Thymus (tissue), 11 donors: ENCODE measurements around the gene RNF150. TPM values are rescaled to one million over a fixed set of nuclear protein-coding genes. Genes with fewer than 3 reads are reported as not detected.
"Not testable (repeated sequence)": the region's sequence is repeated elsewhere in the genome, so short reads cannot be mapped to it uniquely, and the experiment has no call there.

ENCODE experiments used
- DNase-seq, 9 donors: peaks; one replicate each; pipeline ENCODE4 v3.0.0-alpha.2; 2013; ENCODE audit warnings: low spot score in 9 of 9, low read depth in 6 of 9, missing footprints in 1 of 9
- H3K27ac ChIP-seq, 2 donors: one replicate each; pipeline ENCODE4 v1.5.1; 2013; ENCODE audit warnings: control low read depth in 1 of 2, low read depth in 1 of 2, low read length in 1 of 2, mild to moderate bottlenecking in 1 of 2, moderate library complexity in 1 of 2
- H3K27me3 ChIP-seq, 2 donors: one replicate each; pipeline ENCODE4 v1.5.1; 2013; ENCODE audit warnings: low read length in 1 of 2; ENCODE audit not compliant: control insufficient read depth in 2 of 2, insufficient read depth in 1 of 2
- H3K36me3 ChIP-seq, 2 donors: one replicate each; pipeline ENCODE4 v1.5.1; 2013; ENCODE audit warnings: low read length in 1 of 2, mild to moderate bottlenecking in 1 of 2, moderate library complexity in 1 of 2; ENCODE audit not compliant: control insufficient read depth in 2 of 2, insufficient read depth in 2 of 2
- H3K4me1 ChIP-seq, 2 donors: one replicate each; pipeline ENCODE4 v1.5.1; 2013; ENCODE audit warnings: low read length in 2 of 2; ENCODE audit not compliant: control insufficient read depth in 2 of 2, insufficient read depth in 2 of 2
- H3K4me3 ChIP-seq, 2 donors: one replicate each; pipeline ENCODE4 v1.5.1; 2013; ENCODE audit warnings: low read length in 2 of 2, control low read depth in 1 of 2, mild to moderate bottlenecking in 1 of 2
- H3K9me3 ChIP-seq, 2 donors: one replicate each; pipeline ENCODE4 v1.5.1; 2013; ENCODE audit warnings: low read length in 1 of 2, mild to moderate bottlenecking in 1 of 2; ENCODE audit not compliant: control insufficient read depth in 2 of 2, insufficient read depth in 1 of 2
- WGBS: extraction: QIAGEN DNeasy Blood & Tissue Kit; methylation state at CpG from one replicate; pipeline ENCODE4 v1.1.7; 2013; 5-methylcytosine and 5-hydroxymethylcytosine counted together
- polyA plus RNA-seq: library from polyadenylated mRNA; stranded (reverse); fragments of 200-250 nt; gene quantifications from one replicate; pipeline ENCODE4 v1.2.3, GENCODE V29; 2013
- total RNA-seq: library from RNA; stranded (reverse); fragments of 120-200 nt; gene quantifications from one replicate; pipeline ENCODE4 v1.2.4, GENCODE V29; 2013
- donor health status: healthy.

Gene RNF150
- total and polyA plus RNA-seq, 2 donors = 1.4 to 2.9 TPM

DNA sequence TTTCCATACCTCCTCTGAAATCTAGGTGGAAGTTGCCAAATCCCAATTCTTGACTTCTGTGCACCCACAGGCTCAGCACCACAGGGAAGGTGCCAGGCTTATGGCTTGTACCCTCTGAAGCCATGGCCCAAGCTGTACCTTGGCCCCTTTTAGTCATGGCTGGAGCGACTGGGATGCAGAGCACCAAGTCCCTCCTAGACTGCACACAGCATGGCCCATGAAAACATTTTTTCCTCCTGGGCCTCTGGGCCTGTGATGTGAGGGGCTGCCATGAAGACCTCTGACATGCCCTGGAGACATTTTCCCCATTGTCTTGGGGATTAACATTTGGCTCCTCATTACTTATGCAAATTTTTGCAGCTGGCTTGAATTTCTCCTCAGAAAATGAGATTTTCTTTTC, 82.3 kb downstream of the RNF150 start:
- 98% methylated on average over 1 of the region's 1 CpG for WGBS
- H3K27ac ChIP-seq, H3K27me3 ChIP-seq, DNase-seq, H3K9me3 ChIP-seq, H3K36me3 ChIP-seq, H3K4me1 ChIP-seq, H3K4me3 ChIP-seq: not testable (repeated sequence)

DNA sequence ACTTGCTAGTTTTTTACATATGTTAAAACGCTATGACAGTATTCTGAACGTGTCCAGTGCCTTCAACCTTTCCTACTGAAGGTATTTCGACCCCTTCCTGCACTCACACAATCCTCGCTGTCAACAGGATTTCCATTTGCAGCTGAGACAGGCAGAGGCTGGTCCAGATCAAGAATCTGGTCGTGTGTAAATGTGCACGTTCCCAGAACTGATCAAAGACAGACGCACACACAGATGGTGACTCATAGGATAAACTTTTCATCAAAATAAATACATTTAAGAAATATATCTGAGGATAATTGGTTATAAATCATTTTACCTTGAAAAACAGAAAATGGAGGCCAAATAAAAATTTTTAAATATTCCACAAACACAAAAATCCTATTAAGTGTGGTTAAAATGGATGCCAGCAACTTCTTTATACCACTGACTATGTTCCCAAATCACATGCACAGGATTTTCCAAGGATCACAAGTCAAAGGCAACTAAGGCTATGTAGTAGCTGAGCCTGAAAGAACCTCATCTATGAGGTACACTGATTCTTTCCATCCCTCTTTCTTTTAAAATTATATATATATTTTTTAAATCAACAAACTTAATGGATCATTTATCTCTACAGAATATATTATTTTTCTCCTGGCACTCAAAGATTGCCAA, 85.9 kb downstream of the RNF150 start:
- Histone ChIP-seq H3K36me3 (no peaks in the 10 kb centered on the region), H3K27me3 (no peaks in the 10 kb centered on the region), H3K27ac (no peak overlapping the region), H3K9me3 (peaks cover 0 to 7% of the 10 kb centered on the region in 2 donors), H3K4me3 (no peak overlapping the region), H3K4me1 (no peaks in the 10 kb centered on the region)
- 87% methylated on average over 7 of the region's 7 CpGs for WGBS
- DNase-seq = no peak

DNA sequence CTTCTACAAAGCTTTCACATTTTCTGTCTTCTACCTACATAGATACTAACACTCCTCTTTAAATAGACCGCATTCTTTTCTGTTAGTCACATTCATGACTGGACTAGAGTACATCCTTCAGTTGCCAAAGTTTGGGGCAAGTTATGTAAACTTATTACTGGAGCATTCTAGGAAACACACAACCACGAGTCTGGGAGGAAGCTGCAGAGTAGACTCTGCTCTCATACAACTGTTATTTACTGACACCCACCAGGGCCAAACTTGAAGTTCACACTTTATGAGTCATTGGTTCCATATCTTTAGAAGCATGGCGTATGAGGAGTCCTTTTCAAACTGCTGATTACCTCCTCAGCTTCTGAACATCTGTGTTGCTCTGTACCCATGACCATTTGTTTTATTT, 87.0 kb downstream of the RNF150 start:
- peaks cover 0 to 7% of the 10 kb centered on the region in 2 donors for H3K9me3 ChIP-seq
- no peaks in the 10 kb centered on the region for H3K36me3 ChIP-seq
- 75% methylated on average over 3 of the region's 3 CpGs for WGBS
- no peaks in the 10 kb centered on the region for H3K27me3 ChIP-seq
- H3K27ac ChIP-seq = no peak overlapping the region
- no peak overlapping the region for H3K4me3 ChIP-seq
- no peak for DNase-seq
- H3K4me1 ChIP-seq = no peaks in the 10 kb centered on the region

DNA sequence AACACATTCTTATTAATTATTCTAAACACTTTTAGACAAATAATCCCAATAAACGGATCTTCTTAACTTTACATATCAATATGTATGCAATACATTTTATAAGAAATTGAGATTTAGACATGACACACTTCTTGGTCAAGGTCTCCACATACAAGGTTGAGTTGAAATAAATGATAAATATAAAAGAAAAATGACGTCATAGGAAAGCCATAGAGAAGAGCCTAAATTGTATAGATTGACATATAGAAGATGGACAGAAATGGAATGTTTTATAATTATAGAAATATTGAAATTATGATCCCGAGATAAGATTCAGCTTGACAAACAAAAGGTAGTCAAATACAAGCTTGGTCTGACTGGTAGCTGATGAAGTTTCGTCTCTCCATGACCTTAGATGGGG, 87.4 kb downstream of the RNF150 start:
- Histone ChIP-seq H3K36me3 (no peaks in the 10 kb centered on the region), H3K4me1 (no peaks in the 10 kb centered on the region), H3K27me3 (no peaks in the 10 kb centered on the region), H3K4me3 (no peak overlapping the region), H3K9me3 (peaks cover 0 to 5% of the 10 kb centered on the region in 2 donors), H3K27ac (no peak overlapping the region)
- WGBS = 98% methylated on average over 4 of the region's 4 CpGs
- no peak for DNase-seq

DNA sequence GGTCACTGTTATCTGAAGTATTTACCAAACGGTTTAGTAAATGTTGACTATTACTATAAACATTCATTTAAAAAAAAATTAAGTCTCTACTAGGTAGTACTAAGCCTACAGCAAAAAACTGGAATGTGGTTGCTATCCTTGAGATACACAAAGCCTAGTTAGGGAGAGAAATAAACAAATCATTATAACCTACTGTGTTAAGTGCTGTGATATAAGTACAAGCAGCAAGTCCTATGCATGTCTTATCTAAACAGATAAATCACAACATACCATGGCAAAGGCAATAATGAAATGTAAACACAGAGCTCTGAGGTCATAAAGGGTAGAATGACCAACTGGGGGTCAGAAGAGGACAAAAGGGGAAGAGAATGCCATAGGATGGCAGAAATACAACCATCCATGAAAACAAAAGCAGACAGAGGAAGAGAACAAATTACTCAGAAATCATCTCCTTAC, 92.2 kb downstream of the RNF150 start:
- WGBS = 95% methylated on average over 1 of the region's 1 CpG

DNA sequence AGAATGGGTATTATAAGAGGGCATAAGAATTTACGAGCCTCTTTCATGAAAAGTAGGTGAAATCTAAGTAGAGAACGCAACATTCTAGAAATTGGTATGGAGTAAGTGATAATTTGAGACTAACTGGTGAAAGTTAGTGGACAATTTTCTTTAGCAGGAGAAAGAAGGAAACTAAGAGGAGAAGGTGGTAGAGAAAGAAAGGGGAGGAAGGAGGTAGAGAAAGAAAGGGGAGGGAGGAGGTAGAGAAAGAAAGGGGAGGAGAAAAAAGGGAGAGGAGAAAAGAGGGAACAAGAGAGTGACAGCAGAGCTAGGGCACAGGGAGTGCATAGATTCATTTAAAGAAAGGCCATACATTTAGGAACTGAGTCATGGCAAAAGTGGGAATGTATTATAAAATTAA, 94.1 kb downstream of the RNF150 start:
- no peak for DNase-seq
- Histone ChIP-seq H3K9me3 (no peaks in the 10 kb centered on the region), H3K4me1 (no peaks in the 10 kb centered on the region), H3K4me3 (no peak overlapping the region), H3K36me3 (no peaks in the 10 kb centered on the region), H3K27ac (no peak overlapping the region), H3K27me3 (no peaks in the 10 kb centered on the region)
- WGBS = over 99% methylated on average over 2 of the region's 2 CpGs

More for the DNA sequence above, 92.2 kb downstream of the RNF150 start:
- H3K4me3 ChIP-seq = no peak overlapping the region
- no peak overlapping the region for H3K27ac ChIP-seq
- H3K9me3 ChIP-seq = no peaks in the 10 kb centered on the region
- H3K27me3 ChIP-seq = no peaks in the 10 kb centered on the region
- no peak for DNase-seq
- H3K4me1 ChIP-seq = no peaks in the 10 kb centered on the region
- H3K36me3 ChIP-seq = no peaks in the 10 kb centered on the region

DNA sequence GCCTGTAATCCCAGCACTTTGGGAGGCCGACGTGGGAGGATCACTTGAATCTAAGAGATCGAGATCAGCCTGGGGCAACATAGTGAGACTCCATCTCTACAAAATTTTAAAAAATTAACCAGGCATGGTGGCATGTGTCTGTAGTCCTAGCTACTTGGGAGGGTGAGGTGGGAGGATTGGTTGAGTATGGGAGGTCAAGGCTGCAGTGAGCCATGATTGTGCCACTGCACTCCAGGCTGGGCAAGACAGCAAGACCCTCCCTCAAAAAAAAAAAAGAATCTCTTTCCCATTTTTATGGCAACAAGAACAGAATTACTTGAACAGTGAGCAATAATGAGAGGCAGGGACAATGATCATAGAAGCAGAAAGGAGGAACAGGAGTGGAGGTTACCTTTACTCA, 94.8 kb downstream of the RNF150 start:
- H3K4me3 ChIP-seq = no peak overlapping the region
- no peaks in the 10 kb centered on the region for H3K27me3 ChIP-seq
- no peak overlapping the region for H3K27ac ChIP-seq
- 97% methylated on average over 3 of the region's 3 CpGs for WGBS
- H3K4me1 ChIP-seq = no peaks in the 10 kb centered on the region
- no peaks in the 10 kb centered on the region for H3K36me3 ChIP-seq
- no peaks in the 10 kb centered on the region for H3K9me3 ChIP-seq
- no peak for DNase-seq

DNA sequence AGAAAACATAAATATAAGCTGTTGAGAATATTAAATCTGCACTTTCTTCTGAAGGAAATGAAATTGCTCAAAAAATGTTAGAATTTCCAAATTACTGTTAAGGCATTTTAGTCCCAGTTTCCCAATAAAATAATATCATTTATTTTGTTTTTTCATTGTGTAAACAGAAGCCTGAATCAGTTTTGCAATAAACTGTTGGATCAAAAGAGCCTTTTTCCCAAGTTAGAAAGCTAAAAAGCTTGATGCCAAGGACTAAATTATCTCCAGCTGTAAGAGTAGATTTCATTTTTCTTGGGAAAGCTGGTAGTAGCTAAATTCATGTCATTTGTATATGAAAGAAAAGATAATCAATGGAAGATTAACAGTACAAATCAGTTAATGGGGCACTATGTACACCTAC, 95.8 kb downstream of the RNF150 start:
- Histone ChIP-seq H3K36me3 (no peaks in the 10 kb centered on the region), H3K4me1 (no peaks in the 10 kb centered on the region), H3K9me3 (no peaks in the 10 kb centered on the region), H3K27me3 (no peaks in the 10 kb centered on the region), H3K4me3 (no peak overlapping the region), H3K27ac (no peak overlapping the region)
- DNase-seq = no peak

DNA sequence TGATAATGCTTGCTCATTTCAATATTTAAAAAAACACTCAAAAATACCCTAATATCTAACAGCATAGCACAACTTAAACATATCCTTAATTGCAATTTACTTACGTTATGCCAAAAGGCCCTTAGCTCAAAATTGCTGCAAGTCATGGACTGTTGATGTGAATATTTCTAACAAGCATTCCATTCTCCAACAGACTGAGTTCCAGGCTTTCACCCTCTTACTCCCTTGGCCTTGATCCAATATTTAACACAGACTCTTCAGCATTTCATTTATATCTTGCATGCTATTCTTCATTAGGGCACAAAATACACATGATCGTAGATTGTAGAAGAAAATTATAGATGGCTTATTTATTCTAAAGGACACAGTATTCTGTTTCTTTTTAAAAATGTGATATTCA, 96.5 kb downstream of the RNF150 start:
- H3K36me3 ChIP-seq = no peaks in the 10 kb centered on the region
- 94% methylated on average over 2 of the region's 2 CpGs for WGBS

DNA sequence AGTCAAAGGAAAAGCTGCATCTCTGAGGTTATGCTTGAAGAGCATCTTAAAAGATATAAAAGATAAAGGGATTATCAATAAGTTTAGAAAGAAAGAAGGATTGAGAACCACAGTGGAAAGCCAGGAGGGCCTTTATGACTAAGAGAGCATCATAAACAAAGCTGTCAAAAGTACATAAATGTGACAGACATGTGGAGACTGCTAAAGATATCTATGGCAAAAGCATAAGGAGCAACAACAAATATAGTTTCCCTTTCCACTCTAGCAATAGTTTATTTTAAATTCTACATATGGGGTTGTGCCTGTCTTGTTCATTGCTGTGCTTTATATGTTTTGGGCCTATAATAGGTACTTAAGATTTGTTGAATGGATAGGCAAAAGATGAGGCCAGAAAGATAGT, 97.3 kb downstream of the RNF150 start:
- Histone ChIP-seq H3K4me1 (no peaks in the 10 kb centered on the region), H3K27ac (no peak overlapping the region), H3K36me3 (no peaks in the 10 kb centered on the region), H3K9me3 (no peaks in the 10 kb centered on the region), H3K4me3 (no peak overlapping the region), H3K27me3 (no peaks in the 10 kb centered on the region)
- no peak for DNase-seq

More for the DNA sequence above, 96.5 kb downstream of the RNF150 start:
- DNase-seq = no peak
- Histone ChIP-seq H3K9me3 (no peaks in the 10 kb centered on the region), H3K4me1 (no peaks in the 10 kb centered on the region), H3K27me3 (no peaks in the 10 kb centered on the region), H3K27ac (no peak overlapping the region), H3K4me3 (no peak overlapping the region)
